Bronchial epithelial cell (primary cell): ENCODE measurements around the gene SMARCD3. TPM values are rescaled to one million over a fixed set of nuclear protein-coding genes. Genes with fewer than 3 reads are reported as not detected.

Source experiments
- DNase-seq: peaks from one replicate; pipeline ENCODE4 v3.0.0-alpha.2; 2010; ENCODE audit warnings: low read depth
- FAIRE-seq: peaks from 2 replicates; lab custom pipeline; 2011; peaks lifted over from hg19 to GRCh38; lab: Jason Lieb, UNC
- H3K27me3 ChIP-seq: 2 replicates; pipeline ENCODE4 v1.5.1; 2011; ENCODE audit warnings: low read length; ENCODE audit not compliant: control insufficient read depth, insufficient read depth
- H3K36me3 ChIP-seq: 2 replicates; pipeline ENCODE4 v1.5.1; 2011; ENCODE audit warnings: low read length; ENCODE audit not compliant: control insufficient read depth, insufficient read depth
- H3K4me3 ChIP-seq: 2 replicates; pipeline ENCODE4 v1.5.1; 2011; ENCODE audit warnings: mild to moderate bottlenecking, low read depth, low read length, control low read depth
- total RNA-seq: library from RNA; depleted of rRNA; stranded (reverse); fragments of >200 nt; gene quantifications from 2 replicates; pipeline ENCODE4 v1.2.1, GENCODE V29; 2014
- TF ChIP-seq, protein P1 (sequence below): IDR thresholded peaks from 2 replicates; pipeline ENCODE4 v1.5.1; 2011; ENCODE audit warnings: mild to moderate bottlenecking, moderate library complexity, low read length, control low read depth, inconsistent platforms; ENCODE audit not compliant: insufficient read depth, severe bottlenecking

Gene SMARCD3
- total RNA-seq, 1 donor from 2014 or later: 2.1 TPM

DNA sequence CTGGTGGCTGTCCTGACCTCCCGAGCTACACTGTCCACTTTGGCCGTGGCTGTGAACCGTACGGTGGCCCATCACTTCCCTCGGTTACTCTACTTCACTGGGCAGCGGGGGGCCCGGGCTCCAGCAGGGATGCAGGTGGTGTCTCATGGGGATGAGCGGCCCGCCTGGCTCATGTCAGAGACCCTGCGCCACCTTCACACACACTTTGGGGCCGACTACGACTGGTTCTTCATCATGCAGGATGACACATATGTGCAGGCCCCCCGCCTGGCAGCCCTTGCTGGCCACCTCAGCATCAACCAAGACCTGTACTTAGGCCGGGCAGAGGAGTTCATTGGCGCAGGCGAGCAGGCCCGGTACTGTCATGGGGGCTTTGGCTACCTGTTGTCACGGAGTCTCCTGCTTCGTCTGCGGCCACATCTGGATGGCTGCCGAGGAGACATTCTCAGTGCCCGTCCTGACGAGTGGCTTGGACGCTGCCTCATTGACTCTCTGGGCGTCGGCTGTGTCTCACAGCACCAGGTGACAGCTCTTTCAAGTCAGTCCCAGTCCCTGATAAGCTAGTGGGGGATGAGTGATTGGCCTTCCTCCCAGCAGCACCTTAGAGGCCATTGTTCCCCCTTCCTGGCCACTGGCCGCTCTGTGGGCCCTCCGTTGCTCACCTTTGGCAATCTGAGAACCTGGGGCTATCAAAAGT is 13.3 kb downstream of the SMARCD3 start:
- H3K27me3 ChIP-seq: no peaks in the 10 kb centered on the region
- TF ChIP-seq, protein P1, sequence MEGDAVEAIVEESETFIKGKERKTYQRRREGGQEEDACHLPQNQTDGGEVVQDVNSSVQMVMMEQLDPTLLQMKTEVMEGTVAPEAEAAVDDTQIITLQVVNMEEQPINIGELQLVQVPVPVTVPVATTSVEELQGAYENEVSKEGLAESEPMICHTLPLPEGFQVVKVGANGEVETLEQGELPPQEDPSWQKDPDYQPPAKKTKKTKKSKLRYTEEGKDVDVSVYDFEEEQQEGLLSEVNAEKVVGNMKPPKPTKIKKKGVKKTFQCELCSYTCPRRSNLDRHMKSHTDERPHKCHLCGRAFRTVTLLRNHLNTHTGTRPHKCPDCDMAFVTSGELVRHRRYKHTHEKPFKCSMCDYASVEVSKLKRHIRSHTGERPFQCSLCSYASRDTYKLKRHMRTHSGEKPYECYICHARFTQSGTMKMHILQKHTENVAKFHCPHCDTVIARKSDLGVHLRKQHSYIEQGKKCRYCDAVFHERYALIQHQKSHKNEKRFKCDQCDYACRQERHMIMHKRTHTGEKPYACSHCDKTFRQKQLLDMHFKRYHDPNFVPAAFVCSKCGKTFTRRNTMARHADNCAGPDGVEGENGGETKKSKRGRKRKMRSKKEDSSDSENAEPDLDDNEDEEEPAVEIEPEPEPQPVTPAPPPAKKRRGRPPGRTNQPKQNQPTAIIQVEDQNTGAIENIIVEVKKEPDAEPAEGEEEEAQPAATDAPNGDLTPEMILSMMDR: no peak
- no peak for DNase-seq
- FAIRE-seq: no peak
- H3K4me3 ChIP-seq: no peak overlapping the region
- H3K36me3 ChIP-seq: peaks cover 19% of the 10 kb centered on the region

DNA sequence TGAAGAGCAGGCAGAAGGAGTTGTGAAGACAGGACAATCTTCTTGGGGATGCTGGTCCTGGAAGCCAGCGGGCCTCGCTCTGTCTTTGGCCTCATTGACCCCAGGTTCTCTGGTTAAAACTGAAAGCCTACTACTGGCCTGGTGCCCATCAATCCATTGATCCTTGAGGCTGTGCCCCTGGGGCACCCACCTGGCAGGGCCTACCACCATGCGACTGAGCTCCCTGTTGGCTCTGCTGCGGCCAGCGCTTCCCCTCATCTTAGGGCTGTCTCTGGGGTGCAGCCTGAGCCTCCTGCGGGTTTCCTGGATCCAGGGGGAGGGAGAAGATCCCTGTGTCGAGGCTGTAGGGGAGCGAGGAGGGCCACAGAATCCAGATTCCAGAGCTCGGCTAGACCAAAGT is 14.7 kb downstream of the SMARCD3 start:
- TF ChIP-seq, protein P1: no peak
- Histone ChIP-seq H3K4me3 (no peak overlapping the region), H3K27me3 (no peaks in the 10 kb centered on the region), H3K36me3 (peaks cover 16% of the 10 kb centered on the region)
- FAIRE-seq (no peak), DNase-seq (no peak)

DNA sequence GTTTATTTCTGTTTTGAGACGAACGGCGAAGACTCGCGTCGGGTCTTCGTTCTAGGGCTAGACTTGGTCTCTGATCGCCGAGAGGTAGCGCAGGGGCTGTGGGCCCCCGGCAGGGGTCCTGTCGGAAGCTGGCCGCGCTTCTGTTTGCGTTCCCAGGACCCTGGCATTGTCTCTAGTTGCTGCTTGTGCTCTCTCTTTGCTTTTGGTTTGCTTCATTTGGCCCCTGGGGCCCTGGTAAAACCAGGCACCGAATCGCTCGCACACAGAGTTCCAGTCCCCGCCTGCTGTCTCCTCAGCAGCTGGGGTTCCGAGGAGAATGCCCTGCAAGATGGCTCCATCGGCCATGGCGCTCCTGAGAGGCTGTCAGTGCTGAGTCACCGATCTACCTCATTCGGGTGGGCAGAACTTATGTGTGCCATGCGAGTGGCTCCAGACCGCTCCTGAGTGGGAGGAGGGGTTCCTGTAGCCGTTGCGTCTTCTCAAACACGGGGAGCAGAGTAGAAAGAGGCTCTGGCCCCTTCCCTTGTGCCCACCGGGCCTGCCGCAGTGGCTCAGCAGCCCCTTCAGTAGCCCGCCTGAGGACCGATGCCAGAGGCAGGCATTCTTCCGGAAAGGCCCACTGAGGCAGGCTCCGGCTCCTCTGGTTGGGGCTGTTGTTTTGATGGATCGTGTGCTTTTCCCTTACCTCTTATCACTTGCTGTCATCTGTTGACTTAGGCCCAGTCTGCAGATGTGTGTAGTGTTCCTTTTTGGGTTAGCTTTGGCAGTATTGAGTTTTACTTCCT is 15.4 kb downstream of the SMARCD3 start:
- FAIRE-seq (no peak), DNase-seq (peak; percentile 82)
- TF ChIP-seq, protein P1: no peak
- H3K4me3 ChIP-seq: peak overlapping the region; percentile 90
- no peaks in the 10 kb centered on the region for H3K27me3 ChIP-seq
- peaks cover 16% of the 10 kb centered on the region for H3K36me3 ChIP-seq

DNA sequence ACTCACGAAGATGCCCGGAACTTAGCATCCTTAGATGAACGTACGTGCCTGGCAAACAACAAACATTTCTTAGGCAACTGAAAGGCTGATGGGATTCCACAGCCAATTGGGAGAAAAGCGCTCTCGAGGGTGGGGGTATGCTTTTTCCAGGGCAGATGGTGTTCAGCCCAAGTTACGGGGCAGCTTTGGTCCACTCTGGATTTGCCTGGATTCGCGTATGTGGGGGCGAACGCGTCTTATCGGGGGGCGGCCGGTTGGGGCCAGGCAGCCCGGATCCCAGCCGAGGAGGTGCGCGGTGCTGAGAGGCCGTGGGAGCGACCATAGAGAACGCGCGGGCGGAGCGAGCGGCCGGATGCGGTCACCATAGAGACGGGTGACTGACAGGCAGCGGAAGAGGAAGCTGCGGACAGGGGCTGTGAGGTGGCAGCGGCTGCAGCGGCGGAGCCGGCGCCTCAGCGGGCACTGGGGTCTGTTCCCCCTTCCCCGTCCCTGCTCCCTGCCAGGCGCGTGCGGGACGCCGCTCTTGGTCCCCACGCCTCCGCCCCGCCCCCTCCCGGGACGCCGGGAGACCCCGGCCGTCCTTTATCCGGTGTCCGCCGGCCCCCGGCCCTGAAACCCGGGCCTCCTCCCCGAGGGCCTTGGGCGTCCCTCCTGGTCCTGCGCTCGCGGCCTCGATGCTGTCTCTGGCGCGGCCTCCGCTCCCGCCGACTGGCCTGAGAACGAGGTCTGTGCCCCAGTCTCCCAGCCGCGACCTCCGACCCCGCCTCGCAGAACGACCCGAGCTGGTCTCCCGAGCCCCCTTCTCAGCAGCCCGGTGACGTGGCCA is 16.2 kb downstream of the SMARCD3 start, which contains the start of gene CHPF2:
Gene CHPF2 (plus strand): TSS at position 393 of the 826 bp plus-strand sequence. CDS start 1,529 bp downstream, outside the sequence.
- no peak for FAIRE-seq
- Histone ChIP-seq H3K4me3 (peak within 1 kb of the TSS; percentile 90), H3K27me3 (no peaks in the 10 kb centered on the region), H3K36me3 (peaks cover 12% of the 10 kb centered on the region)
- DNase-seq: peak; percentile 79
- TF ChIP-seq, protein P1: no peak

DNA sequence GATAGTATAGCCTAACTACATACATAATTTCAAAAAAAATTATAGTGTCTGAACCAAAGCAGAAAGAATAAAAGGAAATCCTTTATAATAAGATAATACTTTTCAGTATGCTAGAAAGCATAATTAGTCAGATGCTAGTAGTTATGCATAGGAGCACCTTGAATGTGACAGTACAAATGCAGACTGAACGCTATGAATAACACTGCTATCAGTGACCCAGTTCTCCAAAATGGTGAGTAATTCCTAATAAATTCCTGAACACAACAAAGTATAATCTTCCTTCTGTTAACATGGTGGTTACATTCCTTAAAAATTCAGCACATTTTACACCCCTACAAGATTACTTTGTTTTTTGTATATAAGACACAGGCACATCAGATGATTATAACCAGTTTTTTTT is 17.4 kb downstream of the SMARCD3 start:
- H3K4me3 ChIP-seq: no peak overlapping the region
- TF ChIP-seq, protein P1: no peak
- H3K36me3 ChIP-seq: peaks cover 10% of the 10 kb centered on the region
- no peak for FAIRE-seq
- no peaks in the 10 kb centered on the region for H3K27me3 ChIP-seq
- no peak for DNase-seq
